ENCODE results near the gene CD44.
A peak's percentile ranks its signal among the peaks of the same experiment; 100 is the strongest.

CD44 gene

GRCh38 chr11:35170503-35170902, 31.5 kb downstream of the CD44 start:
- no peak for TF ChIP-seq CTCF (IDR thresholded peaks at IDR 0.05; ENCODE audit: extremely low read depth, insufficient read depth, missing control alignments)
- DNase-seq (ENCODE audit: low spot score): no peak
- in situ Hi-C loops (cut with MboI; ENCODE audit: low pct_unique_long_range_greater_than_20kb, low sequenced_read_pairs, unreplicated experiment): no loop called here

- in situ Hi-C loops (cut with MboI; ENCODE audit: low pct_unique_long_range_greater_than_20kb, low sequenced_read_pairs, unreplicated experiment): no loop called here
- no peak for TF ChIP-seq CTCF (IDR thresholded peaks at IDR 0.05; ENCODE audit: extremely low read depth, insufficient read depth, missing control alignments)
- DNase-seq (ENCODE audit: low spot score): no peak
Measured at GRCh38 chr11:35171226-35171625, 32.3 kb downstream of the CD44 start.

GRCh38 chr11:35173011-35173511, 34.1 kb downstream of the CD44 start:
- in situ Hi-C loops (cut with MboI; ENCODE audit: low pct_unique_long_range_greater_than_20kb, low sequenced_read_pairs, unreplicated experiment): no loop called here

GRCh38 chr11:35173616-35174566, 34.9 kb downstream of the CD44 start:
- in situ Hi-C loops (cut with MboI; ENCODE audit: low pct_unique_long_range_greater_than_20kb, low sequenced_read_pairs, unreplicated experiment): no loop called here
- DNase-seq (ENCODE audit: low spot score): no peak
- no peak for TF ChIP-seq CTCF (IDR thresholded peaks at IDR 0.05; ENCODE audit: extremely low read depth, insufficient read depth, missing control alignments)

More at GRCh38 chr11:35173011-35173511, 34.1 kb downstream of the CD44 start:
- peak; percentile 12 for DNase-seq (ENCODE audit: low spot score)
- TF ChIP-seq CTCF (IDR thresholded peaks at IDR 0.05; ENCODE audit: extremely low read depth, insufficient read depth, missing control alignments): no peak

- in situ Hi-C loops (cut with MboI; ENCODE audit: low pct_unique_long_range_greater_than_20kb, low sequenced_read_pairs, unreplicated experiment): no loop called here
- DNase-seq (ENCODE audit: low spot score): no peak
- TF ChIP-seq CTCF (IDR thresholded peaks at IDR 0.05; ENCODE audit: extremely low read depth, insufficient read depth, missing control alignments): no peak
Measured at GRCh38 chr11:35174666-35175065, 35.7 kb downstream of the CD44 start.

- in situ Hi-C loops (cut with MboI; ENCODE audit: low pct_unique_long_range_greater_than_20kb, low sequenced_read_pairs, unreplicated experiment): no loop called here
- no peak for DNase-seq (ENCODE audit: low spot score)
- TF ChIP-seq CTCF (IDR thresholded peaks at IDR 0.05; ENCODE audit: extremely low read depth, insufficient read depth, missing control alignments): no peak
Measured at GRCh38 chr11:35177370-35177769, 38.4 kb downstream of the CD44 start.
